Esophagus muscularis mucosa (tissue), 4 donors: Measurements from ENCODE around the gene PPP6R2. TPM values are rescaled to one million over a fixed set of nuclear protein-coding genes. Genes with fewer than 3 reads are reported as not detected.

Experiments
- DNase-seq: peaks from one replicate; pipeline ENCODE4 v3.0.0-alpha.2; 2017; ENCODE audit errors: extremely low spot score
- H3K27ac ChIP-seq, 4 donors: fragments of 200-600 bp; sonication (generic); replicated peaks in 1 of 4; 1 replicate in 3 of 4; 2 replicates in 1 of 4; pipeline ENCODE4 v1.5.1; 2016 to 2019; ENCODE audit warnings: mild to moderate bottlenecking in 1 of 4
- H3K27me3 ChIP-seq, 4 donors: fragments of 200-600 bp; sonication (generic); one replicate each; pipeline versions ENCODE4 v1.5.1 to v1.6.0; 2016 to 2019
- H3K36me3 ChIP-seq, 4 donors: fragments of 200-600 bp; sonication (generic); one replicate each; pipeline ENCODE4 v1.5.1; 2016 to 2019
- H3K4me1 ChIP-seq, 4 donors: fragments of 200-600 bp; sonication (generic); one replicate each; pipeline ENCODE4 v1.5.1; 2016 to 2019
- H3K4me3 ChIP-seq, 4 donors: fragments of 200-600 bp; sonication (generic); 1 replicate in 2 of 4; 2 replicates in 2 of 4; pipeline ENCODE4 v1.5.1; 2016 to 2019; ENCODE audit warnings: mild to moderate bottlenecking in 4 of 4, moderate library complexity in 1 of 4
- H3K9me3 ChIP-seq, 4 donors: fragments of 200-600 bp; sonication (generic); 1 replicate in 3 of 4; 2 replicates in 1 of 4; pipeline ENCODE4 v1.5.1; 2016 to 2019
- EP300 ChIP-seq: sonication (generic); formaldehyde crosslinking; IDR thresholded peaks from one replicate; pipeline ENCODE4 v1.6.1; 2017; ENCODE audit warnings: antibody characterized with exemption
- POLR2A ChIP-seq: fragments of 450-650 bp; IDR thresholded peaks from one replicate; pipeline ENCODE4 v1.6.1; 2017; ENCODE audit warnings: antibody characterized with exemption, moderate library complexity, mild to moderate bottlenecking, low read depth
- POLR2AphosphoS5 ChIP-seq, 2 donors: sonication (generic); formaldehyde crosslinking; IDR thresholded peaks; one replicate each; pipeline ENCODE4 v1.6.1; 2017; ENCODE audit warnings: antibody characterized with exemption in 2 of 2
- WGBS: methylation state at CpG from one replicate; pipeline ENCODE4 v1.1.5; 2018; 5-methylcytosine and 5-hydroxymethylcytosine counted together
- intact Hi-C: fragments of 100-400 bp; cut with DNase I; formaldehyde crosslinking; loops from one replicate; pipeline ENCODE4 v1.15.1; 2023
- total RNA-seq, 4 donors: library from RNA; depleted of rRNA; stranded (reverse); fragments of >200 nt; gene quantifications; one replicate each; pipeline versions ENCODE4 v1.1.0 to v1.2.1, GENCODE V29; 2016
- TF ChIP-seq, protein P1 (sequence below), 3 experiments: fragments of 200-600 bp in 2 of 3; fragments of 450-650 bp in 1 of 3; sonication (generic) in 2 of 3; IDR thresholded peaks; one replicate each; pipeline ENCODE4 v1.5.1; 2017 to 2019; ENCODE audit warnings: antibody characterized with exemption in 3 of 3, mild to moderate bottlenecking in 2 of 3, moderate library complexity in 1 of 3

The PPP6R2 gene
- total RNA-seq, 4 donors from 2014 or later = 57.7 to 79.4 (median 65.3) TPM

- H3K4me1 ChIP-seq = no peaks in the 10 kb centered on the region
- no peak for TF ChIP-seq POLR2AphosphoS5 (IDR thresholded peaks at IDR 0.05)
- no peak for TF ChIP-seq EP300
- TF ChIP-seq, protein P1, sequence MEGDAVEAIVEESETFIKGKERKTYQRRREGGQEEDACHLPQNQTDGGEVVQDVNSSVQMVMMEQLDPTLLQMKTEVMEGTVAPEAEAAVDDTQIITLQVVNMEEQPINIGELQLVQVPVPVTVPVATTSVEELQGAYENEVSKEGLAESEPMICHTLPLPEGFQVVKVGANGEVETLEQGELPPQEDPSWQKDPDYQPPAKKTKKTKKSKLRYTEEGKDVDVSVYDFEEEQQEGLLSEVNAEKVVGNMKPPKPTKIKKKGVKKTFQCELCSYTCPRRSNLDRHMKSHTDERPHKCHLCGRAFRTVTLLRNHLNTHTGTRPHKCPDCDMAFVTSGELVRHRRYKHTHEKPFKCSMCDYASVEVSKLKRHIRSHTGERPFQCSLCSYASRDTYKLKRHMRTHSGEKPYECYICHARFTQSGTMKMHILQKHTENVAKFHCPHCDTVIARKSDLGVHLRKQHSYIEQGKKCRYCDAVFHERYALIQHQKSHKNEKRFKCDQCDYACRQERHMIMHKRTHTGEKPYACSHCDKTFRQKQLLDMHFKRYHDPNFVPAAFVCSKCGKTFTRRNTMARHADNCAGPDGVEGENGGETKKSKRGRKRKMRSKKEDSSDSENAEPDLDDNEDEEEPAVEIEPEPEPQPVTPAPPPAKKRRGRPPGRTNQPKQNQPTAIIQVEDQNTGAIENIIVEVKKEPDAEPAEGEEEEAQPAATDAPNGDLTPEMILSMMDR (IDR thresholded peaks at IDR 0.05) = no peak
- TF ChIP-seq POLR2A = no peak
- H3K9me3 ChIP-seq = no peaks in the 10 kb centered on the region
- no peak for DNase-seq
- no peak overlapping the region for H3K4me3 ChIP-seq
- 76% methylated on average over 8 of the region's 18 CpGs for WGBS
- no peak overlapping the region for H3K27ac ChIP-seq
- no peaks in the 10 kb centered on the region for H3K36me3 ChIP-seq
- H3K27me3 ChIP-seq = peaks cover 0 to 66% (median 17%) of the 10 kb centered on the region in 4 donors
- intact Hi-C loops = no loop called here
Measured at GRCh38 chr22:50488006-50488677, 145.0 kb downstream of the PPP6R2 start.

DNA sequence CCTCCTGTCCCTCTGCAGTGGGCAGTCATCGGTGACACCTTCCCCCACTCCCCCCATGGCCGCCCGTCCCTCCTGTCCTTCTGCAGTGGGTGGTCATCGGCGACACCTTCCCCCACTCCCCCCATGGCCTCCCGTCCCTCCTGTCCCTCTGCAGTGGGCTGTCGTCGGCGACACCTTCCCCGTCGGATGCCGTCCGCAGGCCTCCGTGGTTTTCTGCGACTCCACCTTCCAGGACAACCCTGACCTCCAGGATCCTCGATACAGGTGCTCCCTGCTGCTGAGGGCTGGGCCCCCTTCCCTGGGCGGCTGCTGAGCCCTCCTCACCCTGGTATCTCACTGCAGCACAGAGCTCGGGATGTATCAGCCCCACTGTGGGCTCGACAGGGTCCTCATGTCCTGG, 145.8 kb downstream of the PPP6R2 start:
- H3K4me3 ChIP-seq = no peak overlapping the region
- no peak for DNase-seq
- H3K9me3 ChIP-seq = no peaks in the 10 kb centered on the region
- peaks cover 0 to 59% (median 11%) of the 10 kb centered on the region in 4 donors for H3K27me3 ChIP-seq
- WGBS = 72% methylated on average over 15 of the region's 19 CpGs
- no peaks in the 10 kb centered on the region for H3K36me3 ChIP-seq
- no peak overlapping the region for H3K27ac ChIP-seq
- H3K4me1 ChIP-seq = no peaks in the 10 kb centered on the region
- intact Hi-C loops = no loop called here
- TF ChIP-seq POLR2AphosphoS5 (IDR thresholded peaks at IDR 0.05) = no peak
- TF ChIP-seq, protein P1 (IDR thresholded peaks at IDR 0.05) = no peak
- no peak for TF ChIP-seq POLR2A
- TF ChIP-seq EP300 = no peak

DNA sequence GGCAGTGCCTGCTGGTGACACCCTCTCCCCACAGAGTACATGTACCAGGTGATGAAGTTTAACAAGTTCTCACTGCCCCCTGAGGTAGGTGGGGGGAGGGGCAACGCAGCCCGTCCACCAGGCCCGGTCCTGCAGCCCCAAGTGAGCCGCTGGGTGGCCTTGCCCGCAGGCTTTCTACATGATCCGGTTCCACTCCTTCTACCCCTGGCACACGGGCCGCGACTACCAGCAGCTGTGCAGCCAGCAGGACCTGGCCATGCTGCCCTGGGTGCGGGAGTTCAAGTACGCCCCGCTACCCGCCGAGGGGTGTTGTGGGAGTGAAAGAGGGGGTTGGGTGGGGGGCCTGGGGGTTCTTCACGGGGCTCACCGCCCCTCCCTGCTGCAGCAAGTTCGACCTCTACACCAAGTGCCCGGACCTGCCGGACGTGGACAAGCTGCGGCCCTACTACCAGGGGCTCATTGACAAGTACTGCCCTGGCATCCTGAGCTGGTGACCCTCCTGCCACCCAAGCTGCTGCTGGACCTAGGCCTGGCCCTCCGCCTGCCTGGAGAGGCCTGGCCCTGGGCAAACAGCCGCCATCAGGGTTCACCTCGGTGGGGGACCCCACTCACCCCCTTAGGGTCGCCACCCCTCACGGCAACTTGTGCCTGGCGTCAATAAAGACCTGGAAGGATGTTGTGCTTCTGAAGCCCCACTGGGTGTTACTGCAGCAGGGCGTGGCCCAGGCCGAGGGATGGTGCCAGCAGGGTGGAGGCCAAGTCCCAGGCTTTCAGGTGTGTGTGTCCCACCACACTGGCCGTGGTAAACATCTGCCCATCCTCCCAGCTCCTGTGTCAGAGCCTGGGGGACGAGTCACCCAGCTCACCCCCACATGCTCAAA, 146.5 kb downstream of the PPP6R2 start:
- intact Hi-C loops = no loop called here
- no peak overlapping the region for H3K4me3 ChIP-seq

DNA sequence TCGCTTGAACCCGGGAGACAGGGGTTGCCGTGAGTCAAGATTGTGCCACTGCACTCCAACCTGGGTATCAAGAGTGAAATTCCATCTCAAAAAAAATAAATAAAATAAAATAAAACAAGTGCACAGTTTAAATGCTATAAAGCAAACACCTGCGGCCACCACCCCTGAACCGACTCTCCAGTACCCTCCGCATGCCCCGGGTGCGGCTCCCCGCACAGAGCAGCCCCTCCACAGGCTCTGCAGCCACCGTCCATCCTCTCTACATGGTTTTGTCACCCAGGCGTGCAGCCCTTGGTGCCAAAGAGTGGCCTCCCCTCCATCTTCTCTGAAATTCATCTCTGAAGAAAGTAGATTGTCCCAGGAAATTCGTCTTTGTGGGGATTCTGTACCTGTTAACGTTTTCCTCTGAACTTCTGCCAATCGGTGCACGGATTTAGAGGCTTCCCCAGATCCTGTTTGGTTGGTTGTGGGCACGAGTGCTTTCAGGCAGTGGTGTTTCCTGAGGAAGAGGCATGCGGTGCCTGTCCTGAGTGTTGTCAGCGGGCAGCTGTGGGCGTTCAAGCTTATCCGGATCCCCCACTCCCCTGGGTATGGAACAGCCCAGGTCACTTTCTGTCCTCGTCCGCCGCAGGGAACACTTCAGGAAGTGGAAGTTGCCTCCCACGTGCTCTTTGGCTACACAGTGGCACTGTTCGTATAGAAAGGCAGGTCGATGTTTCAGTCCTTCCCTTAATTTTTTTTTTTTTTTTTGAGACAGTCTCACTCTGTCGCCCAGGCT, 147.6 kb downstream of the PPP6R2 start:
- intact Hi-C loops = no loop called here
- Histone ChIP-seq H3K4me3 (no peak overlapping the region), H3K4me1 (no peaks in the 10 kb centered on the region), H3K27ac (no peak overlapping the region), H3K27me3 (peaks cover 0 to 43% (median 3%) of the 10 kb centered on the region in 4 donors), H3K9me3 (no peaks in the 10 kb centered on the region), H3K36me3 (no peaks in the 10 kb centered on the region)
- 71% methylated on average over 27 of the region's 27 CpGs for WGBS
- TF ChIP-seq EP300 (no peak), POLR2AphosphoS5 (IDR thresholded peaks at IDR 0.05) (no peak), POLR2A (no peak)
- TF ChIP-seq, protein P1 (IDR thresholded peaks at IDR 0.05) = no peak
- no peak for DNase-seq

More for the DNA sequence above, 146.5 kb downstream of the PPP6R2 start:
- WGBS = 74% methylated on average over 18 of the region's 31 CpGs
- DNase-seq = no peak
- Histone ChIP-seq H3K9me3 (no peaks in the 10 kb centered on the region), H3K36me3 (no peaks in the 10 kb centered on the region), H3K4me1 (no peaks in the 10 kb centered on the region), H3K27ac (no peak overlapping the region), H3K27me3 (peaks cover 0 to 52% (median 7%) of the 10 kb centered on the region in 4 donors)
- TF ChIP-seq POLR2A (no peak), POLR2AphosphoS5 (IDR thresholded peaks at IDR 0.05) (no peak), EP300 (no peak)
- TF ChIP-seq, protein P1 (IDR thresholded peaks at IDR 0.05) = no peak

Other genes with a start within 250 kb of the PPP6R2 start
- gene PANX2, start 172.6 kb upstream of the PPP6R2 start, total RNA-seq = 1 to 10 TPM in 1 of 4 donors, under 1 TPM in 3; 0.33 to 1.0 (median 0.56) TPM
- gene TRABD, start 157.4 kb upstream of the PPP6R2 start, total RNA-seq = 10 to 100 TPM; 18.3 to 31.0 (median 22.3) TPM
- gene SELENOO, start 142.3 kb upstream of the PPP6R2 start, total RNA-seq = 10 to 100 TPM; 22.4 to 41.0 (median 23.0) TPM
- gene TUBGCP6, start 98.3 kb upstream of the PPP6R2 start, total RNA-seq = 10 to 100 TPM; 20.2 to 38.0 (median 30.0) TPM
- gene HDAC10, start 92.1 kb upstream of the PPP6R2 start, total RNA-seq = 10 to 100 TPM; 10.2 to 19.5 (median 17.4) TPM
- gene MAPK12, start 81.6 kb upstream of the PPP6R2 start, total RNA-seq = 10 to 100 TPM in 3 of 4 donors, 1 to 10 TPM in 1; 5.8 to 22.9 (median 16.1) TPM
- 10 to 100 TPM in 2 of 4 donors, 1 to 10 TPM in 2; 3.7 to 12.5 (median 10.1) TPM for gene MAPK11, start 72.9 kb upstream of the PPP6R2 start, total RNA-seq
- 100 to 1,000 TPM; 115 to 218 (median 154) TPM for gene PLXNB2, start 35.7 kb upstream of the PPP6R2 start, total RNA-seq
- gene DENND6B, start 16.3 kb upstream of the PPP6R2 start, total RNA-seq = 1 to 10 TPM; 1.7 to 3.8 (median 2.5) TPM
- gene SBF1, start 131.7 kb downstream of the PPP6R2 start, total RNA-seq = 100 to 1,000 TPM in 2 of 4 donors, 10 to 100 TPM in 2; 56.1 to 121 (median 86.9) TPM
- gene ADM2, start 138.2 kb downstream of the PPP6R2 start, total RNA-seq = under 1 TPM in 1 of 4 donors, not detected in 3; under 0.01 TPM
- gene MIOX, start 143.5 kb downstream of the PPP6R2 start, total RNA-seq = not detected
- gene LMF2, start 164.4 kb downstream of the PPP6R2 start, total RNA-seq = 10 to 100 TPM; 34.9 to 67.1 (median 46.8) TPM
- 10 to 100 TPM; 30.3 to 44.6 (median 41.7) TPM for gene NCAPH2, start 164.9 kb downstream of the PPP6R2 start, total RNA-seq
- 1 to 10 TPM in 2 of 4 donors, not detected in 2; 3.1 to 5.1 TPM for gene SCO2, start 182.3 kb downstream of the PPP6R2 start, total RNA-seq
- 10 to 100 TPM; 27.4 to 79.2 (median 35.9) TPM for gene TYMP, start 186.7 kb downstream of the PPP6R2 start, total RNA-seq
- under 1 TPM in 1 of 4 donors, not detected in 3; 0.17 TPM for gene KLHDC7B, start 202.6 kb downstream of the PPP6R2 start, total RNA-seq
- gene SYCE3, start 219.6 kb downstream of the PPP6R2 start, total RNA-seq = not detected
- 10 to 100 TPM in 2 of 4 donors, 1 to 10 TPM in 2; 5.0 to 19.6 (median 14.6) TPM for gene CPT1B, start 235.1 kb downstream of the PPP6R2 start, total RNA-seq
- gene CHKB, start 239.5 kb downstream of the PPP6R2 start, total RNA-seq = 10 to 100 TPM; 20.7 to 43.5 (median 33.0) TPM